OCI-LY1 (cell line): Measurements from ENCODE around the gene DYNAP.

ENCODE experiments used
- H2AFZ ChIP-seq: fragments of 200-600 bp; sonication (generic), shearing (Covaris generic); 2 replicates; pipeline ENCODE4 v1.6.0; 2014; ENCODE audit warnings: antibody characterized with exemption, mild to moderate bottlenecking, low read length
- H3F3A ChIP-seq: fragments of 200-600 bp; sonication (generic), shearing (Covaris generic); 2 replicates; pipeline ENCODE4 v1.6.0; 2014; ENCODE audit warnings: mild to moderate bottlenecking, antibody characterized with exemption, low read length, moderate library complexity; ENCODE audit not compliant: insufficient read depth
- H3K27ac ChIP-seq: fragments of 200-600 bp; sonication (generic); 2 replicates; pipeline ENCODE4 v1.5.1; 2014; ENCODE audit warnings: low read length, mixed run types, mild to moderate bottlenecking, low read depth; ENCODE audit not compliant: poor library complexity, severe bottlenecking
- H3K27me3 ChIP-seq: fragments of 200-600 bp; sonication (generic); 2 replicates; pipeline ENCODE4 v1.6.0; 2014; ENCODE audit warnings: antibody characterized with exemption, mild to moderate bottlenecking, low read length, moderate library complexity; ENCODE audit not compliant: insufficient read depth
- H3K36me3 ChIP-seq: fragments of 200-600 bp; sonication (generic); 2 replicates; pipeline ENCODE4 v1.6.1; 2014; ENCODE audit warnings: mild to moderate bottlenecking, antibody characterized with exemption, low read length, moderate library complexity, mixed read lengths; ENCODE audit not compliant: insufficient read depth
- H3K4me1 ChIP-seq: fragments of 200-600 bp; sonication (generic); 2 replicates; pipeline ENCODE4 v1.5.1; 2014; ENCODE audit warnings: mild to moderate bottlenecking, low read length, moderate library complexity; ENCODE audit not compliant: insufficient read depth, severe bottlenecking
- H3K4me2 ChIP-seq: fragments of 200-600 bp; sonication (generic), shearing (Covaris generic); 2 replicates; pipeline ENCODE4 v1.6.1; 2014; ENCODE audit warnings: low read length
- H3K4me3 ChIP-seq: fragments of 200-600 bp; sonication (generic); 2 replicates; pipeline ENCODE4 v1.5.1; 2014; ENCODE audit warnings: low read length, low read depth, mild to moderate bottlenecking, mixed read lengths; ENCODE audit not compliant: poor library complexity, severe bottlenecking
- H3K79me2 ChIP-seq: fragments of 200-600 bp; shearing (Covaris generic); 2 replicates; pipeline ENCODE4 v1.6.1; 2016; ENCODE audit warnings: mixed run types, low read length, mixed read lengths; ENCODE audit not compliant: insufficient read depth
- H3K9ac ChIP-seq: fragments of 200-600 bp; sonication (generic), shearing (Covaris generic); 2 replicates; pipeline ENCODE4 v1.6.1; 2014; ENCODE audit warnings: mild to moderate bottlenecking, low read length, mixed read lengths
- H3K9me2 ChIP-seq: fragments of 200-600 bp; sonication (generic), shearing (Covaris generic); 2 replicates; pipeline ENCODE4 v1.6.1; 2014; ENCODE audit warnings: low read depth, mild to moderate bottlenecking, low read length, mixed read lengths
- H3K9me3 ChIP-seq: fragments of 200-600 bp; shearing (Covaris generic); 2 replicates; pipeline ENCODE4 v1.6.1; 2014; ENCODE audit warnings: low read length, mixed read lengths
- H4K20me1 ChIP-seq: fragments of 200-600 bp; sonication (generic), shearing (Covaris generic); 2 replicates; pipeline ENCODE4 v1.6.0; 2016; ENCODE audit warnings: mild to moderate bottlenecking, low read length; ENCODE audit not compliant: insufficient read depth
- CTCF ChIP-seq: fragments of 200-600 bp; sonication (generic), shearing (Covaris generic); IDR thresholded peaks from 2 replicates; pipeline ENCODE4 v1.5.1; 2017; ENCODE audit warnings: mild to moderate bottlenecking, antibody characterized with exemption, low read length, moderate library complexity, mixed read lengths
- EZH2 ChIP-seq: fragments of 200-600 bp; sonication (generic), shearing (Covaris generic); IDR thresholded peaks from 2 replicates; pipeline ENCODE4 v1.8.0; 2017; ENCODE audit warnings: borderline replicate concordance, mixed run types, mild to moderate bottlenecking, antibody characterized with exemption, low read length, moderate library complexity, mixed read lengths

The DYNAP gene

GRCh38 chr18:54607213-54608027, 16.4 kb downstream of the DYNAP start:
- Histone ChIP-seq H3K27ac (no peak overlapping the region), H3K4me2 (no peak overlapping the region), H3K4me1 (no peaks in the 10 kb centered on the region), H3K27me3 (no peaks in the 10 kb centered on the region), H3K4me3 (no peak overlapping the region), H2AFZ (no peak overlapping the region), H3K36me3 (no peaks in the 10 kb centered on the region), H3K9me2 (no peaks in the 10 kb centered on the region), H3K9ac (no peak overlapping the region), H3K79me2 (no peaks in the 10 kb centered on the region), H4K20me1 (no peaks in the 10 kb centered on the region), H3F3A (no peaks in the 10 kb centered on the region), H3K9me3 (no peaks in the 10 kb centered on the region)
- TF ChIP-seq CTCF = no peak
- TF ChIP-seq EZH2 = no peak

GRCh38 chr18:54608028-54608642, 17.1 kb downstream of the DYNAP start:
- Histone ChIP-seq H3K4me1 (no peaks in the 10 kb centered on the region), H3K79me2 (no peaks in the 10 kb centered on the region), H3K4me2 (no peak overlapping the region), H3K27ac (no peak overlapping the region), H3F3A (no peaks in the 10 kb centered on the region), H3K27me3 (no peaks in the 10 kb centered on the region), H3K36me3 (no peaks in the 10 kb centered on the region), H3K9ac (no peak overlapping the region), H4K20me1 (no peaks in the 10 kb centered on the region), H2AFZ (no peak overlapping the region), H3K9me2 (no peaks in the 10 kb centered on the region), H3K4me3 (no peak overlapping the region), H3K9me3 (no peaks in the 10 kb centered on the region)
- no peak for TF ChIP-seq CTCF
- no peak for TF ChIP-seq EZH2

- no peaks in the 10 kb centered on the region for H4K20me1 ChIP-seq
- no peak overlapping the region for H3K27ac ChIP-seq
- H3K79me2 ChIP-seq = no peaks in the 10 kb centered on the region
- no peaks in the 10 kb centered on the region for H3F3A ChIP-seq
- no peaks in the 10 kb centered on the region for H3K36me3 ChIP-seq
- no peaks in the 10 kb centered on the region for H3K9me2 ChIP-seq
- H3K4me1 ChIP-seq = no peaks in the 10 kb centered on the region
- no peak overlapping the region for H3K9ac ChIP-seq
- no peak overlapping the region for H3K4me2 ChIP-seq
- no peaks in the 10 kb centered on the region for H3K27me3 ChIP-seq
- no peak overlapping the region for H3K4me3 ChIP-seq
- no peak overlapping the region for H2AFZ ChIP-seq
- H3K9me3 ChIP-seq = no peaks in the 10 kb centered on the region
- TF ChIP-seq CTCF (no peak), EZH2 (no peak)
Measured at GRCh38 chr18:54611816-54612215, 20.8 kb downstream of the DYNAP start.
